Measurements from ENCODE around the gene VPS36. TPM values are rescaled to one million over a fixed set of nuclear protein-coding genes. Genes with fewer than 3 reads are reported as not detected.
A peak's percentile ranks its signal among the peaks of the same experiment; 100 is the strongest.
"Not testable (repeated sequence)": the region's sequence is repeated elsewhere in the genome, so short reads cannot be mapped to it uniquely, and the experiment has no call there.

Gene VPS36
- total RNA-seq, 2 donors from 2014 or later, result 34.1 to 38.5 TPM

GRCh38 chr13:52395704-52396103 is 54.7 kb downstream of the VPS36 start:
- ATAC-seq, result peak; percentile 22 to 34
- intact Hi-C loops (cut with DNase I), result loop anchor here (5.0 to 10.0 kb wide), 2 partner anchors 52 to 59 kb away; partner anchors contain the start of genes CKAP2 (in 1 of the 2) and VPS36 (in 1 of the 2)
- DNase-seq, result no peak

DNA sequence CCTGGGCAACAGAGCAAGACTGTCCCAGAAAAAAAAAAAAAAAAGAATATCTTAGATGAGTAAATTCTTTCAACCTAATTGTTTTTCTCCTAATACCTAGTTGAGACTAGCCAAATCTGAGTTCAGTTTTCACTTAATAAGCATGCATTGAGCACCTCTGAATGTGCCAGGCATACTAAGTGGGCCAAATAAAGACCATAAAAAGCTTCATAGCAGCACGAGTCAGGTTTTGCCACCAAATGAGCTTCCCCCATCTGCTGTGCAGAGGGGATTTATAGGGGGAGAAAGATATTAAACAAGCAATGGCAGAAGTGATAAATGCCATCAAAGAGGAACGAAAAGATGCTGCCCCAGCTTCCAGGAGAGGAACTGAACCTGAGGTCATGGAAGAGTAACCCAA is 55.8 kb downstream of the VPS36 start:
- intact Hi-C loops (cut with DNase I), result loop anchor here in 1 of 2 donors (10.0 kb wide), 1 partner anchor 60 kb away; the partner anchor contains the start of genes CKAP2 and VPS36
- ATAC-seq, result no peak
- DNase-seq, result no peak

DNA sequence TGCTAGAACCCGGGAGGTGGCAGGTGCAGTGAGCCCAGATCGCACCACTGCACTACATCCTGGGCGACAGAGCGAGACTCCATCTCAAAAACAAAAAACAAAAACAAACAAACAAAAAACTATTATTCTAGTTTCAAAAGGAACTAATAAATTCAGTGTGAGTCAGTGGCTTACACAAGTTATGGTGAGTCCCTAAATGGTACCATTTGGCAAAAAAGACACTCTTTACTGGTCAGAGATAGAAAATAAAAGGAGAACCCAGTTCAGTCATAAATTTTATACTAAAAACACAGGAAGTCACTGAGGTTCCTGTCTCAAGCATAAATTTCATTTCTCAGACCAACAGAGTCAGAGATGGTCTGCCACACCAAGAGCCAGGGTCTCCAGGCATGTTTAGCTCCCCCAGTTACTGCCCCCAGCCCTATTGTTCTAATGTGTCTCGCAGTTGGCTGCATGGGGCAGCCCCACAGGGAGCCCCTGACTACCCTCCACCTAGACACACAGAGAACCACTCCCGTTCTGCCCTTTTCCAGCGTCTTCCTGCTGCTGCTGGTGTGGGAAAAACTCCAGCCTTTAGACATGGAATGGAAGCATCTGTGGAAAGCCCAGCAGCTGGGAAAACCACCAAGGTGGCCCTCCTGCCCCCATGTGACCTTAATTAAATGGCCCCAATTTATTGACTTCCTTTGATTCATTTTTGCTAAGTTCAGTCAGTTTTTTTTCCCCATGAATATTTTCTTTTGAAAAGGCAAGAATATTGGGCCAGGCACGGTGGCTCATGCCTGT is 56.7 kb downstream of the VPS36 start:
- intact Hi-C loops (cut with DNase I), result loop anchor here in 1 of 2 donors (10.0 kb wide), 1 partner anchor 61 kb away; the partner anchor contains the start of genes CKAP2 and VPS36

GRCh38 chr13:52387721-52388120 is 62.7 kb downstream of the VPS36 start:
- no peak for DNase-seq
- intact Hi-C loops (cut with DNase I), result no loop called here
- no peak for ATAC-seq

More for the DNA sequence above, 56.7 kb downstream of the VPS36 start:
- no peak for ATAC-seq
- DNase-seq, result no peak

- DNase-seq (no peak), ATAC-seq (no peak)
- intact Hi-C loops (cut with DNase I), result no loop called here
Observed at GRCh38 chr13:52385870-52386269, 64.6 kb downstream of the VPS36 start.

- no peak for DNase-seq
- intact Hi-C loops (cut with DNase I), result no loop called here
- ATAC-seq, result peak; percentile 55 to 65
Observed at GRCh38 chr13:52383366-52383765, 67.1 kb downstream of the VPS36 start.

DNA sequence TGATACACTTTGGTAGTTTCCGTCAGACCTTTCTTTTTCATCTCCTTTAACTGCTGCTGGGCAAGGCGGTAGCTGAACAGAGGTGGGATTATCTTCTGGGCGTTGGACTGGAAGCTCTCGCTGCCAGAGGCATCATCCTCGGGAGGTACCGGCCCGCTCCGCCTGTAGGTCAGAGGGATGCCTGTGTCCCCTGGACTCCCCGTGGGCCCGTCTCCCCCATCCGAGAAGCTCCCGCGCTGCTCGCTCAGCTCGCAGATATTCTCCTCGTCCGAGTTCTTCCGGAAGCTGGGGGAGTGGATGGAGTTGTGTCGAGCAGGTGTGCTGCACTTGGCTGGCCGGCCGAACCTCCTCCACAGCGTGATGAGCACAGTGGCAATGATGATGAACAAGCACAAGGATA is 72.1 kb downstream of the VPS36 start:
- ATAC-seq, result no peak
- DNase-seq, result no peak
- intact Hi-C loops (cut with DNase I), result no loop called here

- ATAC-seq, result no peak
Observed at GRCh38 chr13:52377898-52378297, 72.5 kb downstream of the VPS36 start.

DNA sequence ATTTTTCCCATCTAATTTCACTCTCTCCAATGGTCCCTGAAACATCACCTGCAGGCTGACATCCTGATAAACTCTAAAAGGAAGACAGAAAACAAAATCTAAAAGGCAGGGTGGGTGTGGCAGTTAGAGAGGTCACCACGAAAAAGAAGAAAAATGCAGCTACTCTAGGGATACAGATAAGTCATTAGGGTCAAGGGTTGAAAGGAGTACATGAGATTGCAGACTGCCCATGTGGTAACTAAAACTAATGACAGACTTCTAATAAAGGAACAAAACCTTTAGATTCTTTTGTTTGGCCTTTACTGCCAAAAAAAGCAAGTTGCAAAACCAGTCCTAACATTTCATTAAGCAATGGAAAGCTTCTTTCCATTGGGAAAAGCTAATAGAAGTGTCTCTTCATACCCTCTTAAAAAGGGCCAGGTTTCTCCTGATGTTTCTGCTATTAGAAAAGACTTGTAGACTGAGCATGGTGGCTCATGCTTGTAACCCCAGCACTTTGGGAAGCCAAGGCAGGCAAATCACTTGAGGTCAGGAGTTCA is 75.5 kb downstream of the VPS36 start:
- DNase-seq (no peak), ATAC-seq (no peak)
- intact Hi-C loops (cut with DNase I), result no loop called here

More at GRCh38 chr13:52377898-52378297, 72.5 kb downstream of the VPS36 start:
- DNase-seq, result no peak
- intact Hi-C loops (cut with DNase I), result no loop called here

DNA sequence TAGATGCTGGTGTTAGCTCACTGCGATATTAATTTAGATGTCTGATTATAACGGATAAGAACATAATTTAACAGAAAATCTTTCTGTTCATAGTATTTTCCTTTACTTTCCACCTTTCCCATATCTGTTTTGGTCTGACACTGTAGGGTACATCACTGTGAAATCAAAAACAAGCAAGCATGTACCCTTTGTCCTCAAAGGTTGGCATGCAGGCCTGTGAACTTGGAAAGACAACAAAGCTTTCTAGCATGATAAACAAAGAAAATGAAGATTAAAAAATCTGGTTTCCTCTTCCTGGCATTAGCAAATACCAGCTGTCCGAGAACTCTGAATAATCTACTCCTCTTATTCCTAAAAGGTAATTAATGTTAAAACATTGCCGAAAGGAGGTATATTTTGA is 76.0 kb downstream of the VPS36 start:
- intact Hi-C loops (cut with DNase I), result no loop called here
- DNase-seq, result no peak
- ATAC-seq, result no peak

DNA sequence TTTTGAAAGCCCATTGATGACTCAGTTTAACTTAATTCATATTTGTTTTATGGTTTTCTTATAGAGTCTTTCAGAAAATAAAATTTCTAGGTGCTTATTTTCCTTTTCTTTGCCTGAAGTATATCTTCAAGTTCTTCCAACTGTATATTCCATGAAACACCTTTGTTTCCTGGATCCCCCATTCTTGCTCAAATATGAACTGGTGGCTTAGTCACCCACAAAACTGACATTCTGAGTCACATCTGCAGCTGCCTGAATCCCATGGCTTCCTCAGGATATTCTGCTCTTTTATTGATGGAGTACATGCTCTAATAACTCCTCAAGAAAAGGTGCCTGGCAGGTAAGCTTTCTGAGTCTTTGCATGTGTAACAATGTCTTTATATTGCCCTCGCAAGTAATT is 77.2 kb downstream of the VPS36 start:
- ATAC-seq; intact Hi-C loops (cut with DNase I); DNase-seq: not testable (repeated sequence)

- DNase-seq (no peak), ATAC-seq (peak in 1 of 2 donors; percentile 80)
- intact Hi-C loops (cut with DNase I), result no loop called here
Observed at GRCh38 chr13:52371736-52372247, 78.6 kb downstream of the VPS36 start.

GRCh38 chr13:52366291-52366690 is 84.1 kb downstream of the VPS36 start:
- DNase-seq (no peak), ATAC-seq (no peak)
- intact Hi-C loops (cut with DNase I), result no loop called here

Other genes starting within 250 kb of the VPS36 start
- gene THSD1, start 44.5 kb downstream of the VPS36 start, total RNA-seq, result 1 to 10 TPM; 6.4 to 7.2 TPM
- 1 to 10 TPM; 6.0 to 8.9 TPM for gene CKAP2, start 4.8 kb upstream of the VPS36 start, total RNA-seq
- gene HNRNPA1L2, start 191.8 kb upstream of the VPS36 start, total RNA-seq, result 1 to 10 TPM; 3.6 to 4.3 TPM
- 10 to 100 TPM; 48.7 to 56.2 TPM for gene SUGT1, start 202.2 kb upstream of the VPS36 start, total RNA-seq

Data from left cardiac atrium (tissue), 4 donors.